Neural crest cell (in vitro differentiated cells): ENCODE data around the gene KRTAP10-1. TPM values are rescaled to one million over a fixed set of nuclear protein-coding genes. Genes with fewer than 3 reads are reported as not detected.

ENCODE experiments used
- DNase-seq: peaks from one replicate; pipeline ENCODE4 v3.0.0; 2021; ENCODE audit warnings: low read depth, mixed read lengths, low spot score
- H3K27ac Mint-ChIP-seq: one replicate; pipeline ENCODE4 v1.8.0; 2021; ENCODE audit warnings: mild to moderate bottlenecking, mixed read lengths; ENCODE audit not compliant: unreplicated experiment
- H3K27me3 Mint-ChIP-seq: 2 replicates; pipeline ENCODE4 v1.8.0; 2021; ENCODE audit warnings: low read depth, mild to moderate bottlenecking, mixed read lengths
- H3K36me3 Mint-ChIP-seq: 2 replicates; pipeline ENCODE4 v1.8.0; 2021; ENCODE audit warnings: low read depth, mild to moderate bottlenecking, mixed read lengths
- H3K4me1 Mint-ChIP-seq: 2 replicates; pipeline ENCODE4 v1.8.0; 2021; ENCODE audit warnings: mixed read lengths
- H3K4me3 Mint-ChIP-seq: one replicate; pipeline ENCODE4 v1.8.0; 2021; ENCODE audit warnings: mild to moderate bottlenecking, mixed read lengths
- H3K9me3 Mint-ChIP-seq: 2 replicates; pipeline ENCODE4 v1.8.0; 2021; ENCODE audit warnings: mixed read lengths
- CTCF ChIP-seq: fragments of 200-600 bp; sonication (generic); conservative IDR thresholded peaks from 2 replicates; pipeline ENCODE4 v1.5.0; 2021; ENCODE audit warnings: antibody characterized with exemption, mild to moderate bottlenecking
- total RNA-seq: library from RNA; stranded (reverse); gene quantifications from 2 replicates; pipeline ENCODE4 v1.2.1, GENCODE V29; 2021

The KRTAP10-1 gene
- total RNA-seq, 1 donor from 2014 or later = not detected

- Mint-ChIP-seq H3K27me3 (no peaks in the 10 kb centered on the region), H3K4me3 (no peak overlapping the region), H3K9me3 (peaks cover 3% of the 10 kb centered on the region), H3K4me1 (no peaks in the 10 kb centered on the region), H3K36me3 (no peaks in the 10 kb centered on the region), H3K27ac (no peak overlapping the region)
- DNase-seq = no peak
- no peak for TF ChIP-seq CTCF
Measured at GRCh38 chr21:44537930-44538911, 1.8 kb downstream of the KRTAP10-1 start.

- Mint-ChIP-seq H3K4me3 (no peak overlapping the region), H3K9me3 (peaks cover 3% of the 10 kb centered on the region), H3K4me1 (no peaks in the 10 kb centered on the region), H3K27me3 (no peaks in the 10 kb centered on the region), H3K27ac (no peak overlapping the region), H3K36me3 (no peaks in the 10 kb centered on the region)
- no peak for DNase-seq
- TF ChIP-seq CTCF = no peak
Measured at GRCh38 chr21:44535963-44536362, 4.0 kb downstream of the KRTAP10-1 start.

GRCh38 chr21:44534688-44535087, 5.3 kb downstream of the KRTAP10-1 start:
- TF ChIP-seq CTCF = no peak
- H3K4me3 Mint-ChIP-seq = no peak overlapping the region
- H3K27ac Mint-ChIP-seq = peak overlapping the region; percentile 50
- no peaks in the 10 kb centered on the region for H3K36me3 Mint-ChIP-seq
- H3K9me3 Mint-ChIP-seq = peaks cover 6% of the 10 kb centered on the region
- DNase-seq = no peak
- no peaks in the 10 kb centered on the region for H3K4me1 Mint-ChIP-seq
- H3K27me3 Mint-ChIP-seq = no peaks in the 10 kb centered on the region

- Mint-ChIP-seq H3K36me3 (no peaks in the 10 kb centered on the region), H3K27me3 (no peaks in the 10 kb centered on the region), H3K9me3 (peaks cover 6% of the 10 kb centered on the region), H3K4me1 (no peaks in the 10 kb centered on the region), H3K4me3 (no peak overlapping the region), H3K27ac (no peak overlapping the region)
- TF ChIP-seq CTCF = no peak
- no peak for DNase-seq
Measured at GRCh38 chr21:44533891-44534627, 5.9 kb downstream of the KRTAP10-1 start.

- Mint-ChIP-seq H3K4me1 (no peaks in the 10 kb centered on the region), H3K4me3 (no peak overlapping the region), H3K9me3 (peaks cover 6% of the 10 kb centered on the region), H3K36me3 (no peaks in the 10 kb centered on the region), H3K27ac (no peak overlapping the region), H3K27me3 (no peaks in the 10 kb centered on the region)
- DNase-seq = no peak
- no peak for TF ChIP-seq CTCF
Measured at GRCh38 chr21:44533121-44533890, 6.7 kb downstream of the KRTAP10-1 start.
